Measurements from ENCODE around the gene CACNA1F.
A peak's percentile ranks its signal among the peaks of the same experiment; 100 is the strongest.

CACNA1F gene

DNA sequence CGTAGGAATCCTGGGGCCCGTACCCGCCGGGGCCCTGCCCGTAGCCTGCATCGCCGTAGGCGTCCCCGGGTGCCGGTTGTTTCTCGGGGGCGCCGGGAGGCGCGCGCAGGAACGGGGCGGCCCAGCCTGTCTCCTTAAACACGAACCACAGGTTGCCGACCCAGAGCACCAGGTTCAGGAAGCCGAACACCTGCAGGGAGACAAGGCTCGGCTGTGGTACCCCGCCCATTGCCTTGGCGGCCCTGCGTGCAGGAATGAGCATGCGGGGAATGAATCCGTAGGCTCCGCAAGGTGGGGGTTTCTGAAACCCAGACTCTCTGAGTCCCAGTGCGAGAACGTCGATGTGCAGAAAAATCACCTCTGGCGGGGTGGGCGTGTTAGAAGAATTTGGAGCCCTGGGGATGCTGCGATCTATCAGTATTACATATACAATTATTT is 41.5 kb downstream of the CACNA1F start:
- DNase-seq: no peak
- H3K36me3 ChIP-seq (replicated peaks): no peaks in the 10 kb centered on the region
- TF ChIP-seq, protein P1, sequence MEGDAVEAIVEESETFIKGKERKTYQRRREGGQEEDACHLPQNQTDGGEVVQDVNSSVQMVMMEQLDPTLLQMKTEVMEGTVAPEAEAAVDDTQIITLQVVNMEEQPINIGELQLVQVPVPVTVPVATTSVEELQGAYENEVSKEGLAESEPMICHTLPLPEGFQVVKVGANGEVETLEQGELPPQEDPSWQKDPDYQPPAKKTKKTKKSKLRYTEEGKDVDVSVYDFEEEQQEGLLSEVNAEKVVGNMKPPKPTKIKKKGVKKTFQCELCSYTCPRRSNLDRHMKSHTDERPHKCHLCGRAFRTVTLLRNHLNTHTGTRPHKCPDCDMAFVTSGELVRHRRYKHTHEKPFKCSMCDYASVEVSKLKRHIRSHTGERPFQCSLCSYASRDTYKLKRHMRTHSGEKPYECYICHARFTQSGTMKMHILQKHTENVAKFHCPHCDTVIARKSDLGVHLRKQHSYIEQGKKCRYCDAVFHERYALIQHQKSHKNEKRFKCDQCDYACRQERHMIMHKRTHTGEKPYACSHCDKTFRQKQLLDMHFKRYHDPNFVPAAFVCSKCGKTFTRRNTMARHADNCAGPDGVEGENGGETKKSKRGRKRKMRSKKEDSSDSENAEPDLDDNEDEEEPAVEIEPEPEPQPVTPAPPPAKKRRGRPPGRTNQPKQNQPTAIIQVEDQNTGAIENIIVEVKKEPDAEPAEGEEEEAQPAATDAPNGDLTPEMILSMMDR (IDR thresholded peaks at IDR 0.05; ENCODE audit: low read depth, low read length, missing control alignments): no peak
- H3K27ac ChIP-seq: peak overlapping the region; percentile 58
- peak overlapping the region; percentile 71 for H3K4me3 ChIP-seq (ENCODE audit: low read depth, low read length)
- in situ Hi-C loops (cut with HindIII; ENCODE audit: low pct_ligation_motif_present, low sequenced_read_pairs): no loop called here
- no peaks in the 10 kb centered on the region for H3K27me3 ChIP-seq (replicated peaks)

DNA sequence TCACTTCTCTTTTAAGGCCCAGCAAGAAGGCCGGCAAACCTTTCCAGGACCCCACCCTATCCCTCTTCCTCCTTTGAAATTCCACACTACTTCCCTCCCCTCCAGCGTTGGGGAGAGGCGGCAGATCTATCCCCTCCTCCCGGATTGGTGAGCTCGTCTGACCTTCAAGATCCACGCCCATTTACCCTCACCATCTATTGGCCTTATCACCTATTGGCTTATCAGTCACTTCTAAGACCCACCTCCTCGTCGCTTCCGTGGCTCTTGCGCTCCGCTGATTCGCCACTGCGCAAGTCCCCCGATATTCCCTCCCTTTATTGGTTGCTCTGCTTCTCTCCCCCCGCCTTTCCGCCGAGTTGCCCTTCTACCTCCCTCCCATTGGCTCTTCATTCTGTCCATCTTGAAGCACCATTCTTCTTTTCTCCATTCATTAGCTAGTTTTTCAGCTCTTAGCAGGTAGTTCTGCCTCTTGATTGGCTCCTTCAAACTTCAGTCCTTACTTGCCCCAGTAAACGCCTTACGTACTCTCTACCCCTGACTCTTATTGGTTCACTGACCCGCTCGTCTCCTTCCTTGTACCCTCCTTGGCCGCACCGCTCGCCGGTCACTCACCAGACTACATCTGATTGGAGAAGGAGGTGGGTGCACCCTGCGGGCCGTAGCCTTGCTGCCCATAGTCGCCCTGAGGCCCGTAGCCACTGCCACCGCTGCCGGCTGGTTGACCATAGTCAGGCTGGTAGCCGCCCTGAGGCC is 42.1 kb downstream of the CACNA1F start:
- peak overlapping the region; percentile 58 for H3K27ac ChIP-seq
- no peaks in the 10 kb centered on the region for H3K36me3 ChIP-seq (replicated peaks)
- TF ChIP-seq, protein P1 (IDR thresholded peaks at IDR 0.05; ENCODE audit: low read depth, low read length, missing control alignments): no peak
- H3K4me3 ChIP-seq (ENCODE audit: low read depth, low read length): peak overlapping the region; percentile 71
- in situ Hi-C loops (cut with HindIII; ENCODE audit: low pct_ligation_motif_present, low sequenced_read_pairs): no loop called here
- peak; percentile 98 for DNase-seq
- H3K27me3 ChIP-seq (replicated peaks): no peaks in the 10 kb centered on the region

DNA sequence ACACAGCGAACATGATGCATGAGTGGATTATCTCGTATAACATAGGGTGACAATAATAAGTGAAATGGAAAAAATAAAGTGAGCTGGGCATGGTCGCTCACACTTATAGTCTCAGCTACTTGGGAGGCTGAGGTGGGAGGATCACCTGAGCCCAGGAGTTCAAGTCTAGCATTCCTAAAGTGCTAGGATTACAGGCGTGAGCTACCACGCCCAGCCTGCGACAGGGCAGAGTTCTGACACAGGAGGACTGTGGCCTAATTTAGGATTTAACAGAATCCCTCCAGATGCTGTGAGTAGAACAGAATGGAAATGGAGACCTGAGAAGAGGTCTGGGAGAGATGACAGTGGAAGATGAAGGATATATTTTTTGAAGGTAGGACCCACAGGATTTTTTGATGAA is 43.5 kb downstream of the CACNA1F start:
- Histone ChIP-seq H3K36me3 (replicated peaks) (no peaks in the 10 kb centered on the region), H3K27ac (no peak overlapping the region), H3K4me3 (ENCODE audit: low read depth, low read length) (no peak overlapping the region), H3K27me3 (replicated peaks) (no peaks in the 10 kb centered on the region)
- in situ Hi-C loops (cut with HindIII; ENCODE audit: low pct_ligation_motif_present, low sequenced_read_pairs): no loop called here
- no peak for DNase-seq
- TF ChIP-seq, protein P1 (IDR thresholded peaks at IDR 0.05; ENCODE audit: low read depth, low read length, missing control alignments): no peak

DNA sequence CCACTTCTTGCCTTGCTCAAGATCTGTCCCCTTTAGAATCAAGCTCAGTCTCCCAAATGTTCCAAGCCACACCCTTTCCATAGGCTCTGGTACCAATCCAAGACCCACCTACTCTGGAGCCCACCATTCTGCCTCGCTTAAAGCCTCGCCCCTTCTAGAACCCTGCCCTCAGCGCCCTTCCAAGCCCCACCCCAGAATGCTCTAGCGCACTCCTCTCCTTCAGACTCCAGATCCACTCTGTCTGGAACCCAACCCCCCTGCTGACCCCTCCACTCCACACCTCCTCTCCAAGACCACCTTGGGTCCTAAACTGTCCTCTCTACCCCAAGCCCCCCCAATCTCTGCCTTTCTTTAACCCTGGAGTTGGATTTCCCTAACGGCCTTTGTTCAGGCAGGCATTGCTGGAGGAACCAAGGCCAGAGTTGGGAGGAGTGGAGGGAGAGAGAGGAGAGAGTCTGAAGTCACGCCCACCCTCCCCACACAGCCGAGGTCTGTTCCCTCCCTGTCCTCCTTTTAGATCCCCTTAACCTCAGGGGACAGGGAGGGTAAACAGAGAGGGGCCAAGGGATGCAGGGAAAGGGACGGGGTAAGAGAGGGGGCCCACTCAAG is 44.6 kb downstream of the CACNA1F start:
- TF ChIP-seq, protein P1 (IDR thresholded peaks at IDR 0.05; ENCODE audit: low read depth, low read length, missing control alignments): no peak
- no peak for DNase-seq
- Histone ChIP-seq H3K36me3 (replicated peaks) (no peaks in the 10 kb centered on the region), H3K27me3 (replicated peaks) (no peaks in the 10 kb centered on the region), H3K27ac (no peak overlapping the region), H3K4me3 (ENCODE audit: low read depth, low read length) (no peak overlapping the region)
- in situ Hi-C loops (cut with HindIII; ENCODE audit: low pct_ligation_motif_present, low sequenced_read_pairs): no loop called here

DNA sequence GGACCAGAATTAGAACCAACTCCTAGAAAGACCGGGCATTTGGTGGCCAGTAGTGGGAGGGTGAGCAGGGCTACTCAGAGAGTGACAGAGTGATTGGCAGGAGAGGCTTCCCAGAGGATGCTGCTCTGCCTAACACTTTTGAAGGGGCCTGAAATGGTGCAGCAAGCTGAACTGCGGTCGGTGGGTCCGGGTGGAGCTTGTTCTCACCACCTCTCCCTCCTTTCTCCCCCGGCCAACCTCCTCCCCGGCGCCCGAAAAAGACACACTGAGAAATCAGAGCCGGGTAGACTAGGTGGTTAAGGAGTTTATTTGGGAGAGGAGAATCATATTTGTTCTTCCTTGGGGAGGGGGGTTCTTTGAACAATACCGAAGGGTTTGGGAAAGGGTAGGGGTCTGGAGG is 45.6 kb downstream of the CACNA1F start:
- H3K27me3 ChIP-seq (replicated peaks): no peaks in the 10 kb centered on the region
- no peak overlapping the region for H3K27ac ChIP-seq
- TF ChIP-seq, protein P1 (IDR thresholded peaks at IDR 0.05; ENCODE audit: low read depth, low read length, missing control alignments): no peak
- in situ Hi-C loops (cut with HindIII; ENCODE audit: low pct_ligation_motif_present, low sequenced_read_pairs): no loop called here
- H3K36me3 ChIP-seq (replicated peaks): peaks cover 2% of the 10 kb centered on the region
- H3K4me3 ChIP-seq (ENCODE audit: low read depth, low read length): no peak overlapping the region
- no peak for DNase-seq
